GM12892 (cell line): Measurements from ENCODE around the gene CANX.

Source experiments
- POLR2A ChIP-seq: IDR thresholded peaks from 2 replicates; pipeline ENCODE4 v1.6.1; 2011; ENCODE audit warnings: low read depth, low read length, control low read depth
- POLR2AphosphoS5 ChIP-seq: IDR thresholded peaks from 2 replicates; pipeline ENCODE4 v1.6.1; 2011; ENCODE audit warnings: low read depth, low read length, control low read depth

DNA sequence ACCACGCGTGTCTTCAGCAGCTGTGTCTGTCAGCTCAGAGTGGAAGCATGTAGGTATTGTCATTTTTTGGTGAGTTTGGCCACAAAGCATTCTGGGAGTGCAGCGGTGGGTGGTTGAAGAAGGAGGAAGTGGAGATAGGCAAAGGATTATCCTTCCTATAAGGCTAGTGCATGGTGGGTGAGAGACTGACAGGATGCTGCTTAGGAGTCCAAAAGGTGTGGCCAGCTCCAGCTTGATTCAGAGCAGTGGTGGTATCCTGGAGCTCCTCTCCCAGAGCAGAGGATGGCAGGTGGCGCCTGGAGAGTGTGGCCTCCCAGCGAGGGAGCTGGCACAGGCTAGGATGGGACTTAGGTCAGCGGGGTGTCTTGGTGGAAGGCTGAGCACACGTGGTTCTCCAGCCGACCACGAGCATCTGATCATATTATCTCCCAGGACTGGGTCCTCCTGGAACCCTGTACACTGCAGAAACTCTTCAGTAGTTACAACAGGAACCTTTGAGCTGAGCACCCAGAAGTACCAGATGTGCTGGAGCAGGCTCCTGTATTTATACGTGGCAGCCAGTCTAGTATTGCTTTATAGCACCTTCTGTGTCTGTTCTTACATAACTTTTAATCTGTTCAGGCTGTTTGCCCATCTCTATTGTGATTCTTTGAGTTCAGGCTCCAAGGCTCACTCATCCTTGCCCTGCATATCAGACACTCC, 63.5 kb downstream of the CANX start:
- TF ChIP-seq POLR2AphosphoS5 (no peak), POLR2A (no peak)
